Naive thymus-derived CD4-positive, alpha-beta T cell (primary cell): Measurements from ENCODE around the gene FAM216B. TPM values are rescaled to one million over a fixed set of nuclear protein-coding genes. Genes with fewer than 3 reads are reported as not detected.
"Not testable (repeated sequence)": the region's sequence is repeated elsewhere in the genome, so short reads cannot be mapped to it uniquely, and the experiment has no call there.

ENCODE experiments used
- ATAC-seq: fragments of 150-1000 bp; cut with Tn5 transposase; 2 replicates; pipeline ENCODE4 v1.10.0; 2021; ENCODE audit warnings: mild to moderate bottlenecking, moderate library complexity
- CTCF ChIA-PET: fragments of 350-600 bp; sonication (Branson Sonifier 250); formaldehyde crosslinking; loops from one replicate; lab custom pipeline; 2021; ENCODE audit warnings: antibody characterized with exemption; lab: Charles Lee
- POLR2A ChIA-PET: fragments of 350-600 bp; sonication (Branson Sonifier 250); formaldehyde crosslinking; loops from one replicate; lab custom pipeline; 2021; ENCODE audit warnings: antibody characterized with exemption, inconsistent platforms; lab: Charles Lee
- DNase-seq, 9 donors: peaks; one replicate each; pipeline versions ENCODE4 v3.0.0 to v3.0.0-alpha.2; 2020 to 2022; ENCODE audit warnings: mixed read lengths in 1 of 9
- H3K27ac ChIP-seq: one replicate; pipeline ENCODE4 v1.7.0; 2013; ENCODE audit warnings: mild to moderate bottlenecking, low read depth, low read length, moderate library complexity
- H3K27me3 ChIP-seq, 2 donors: one replicate each; pipeline ENCODE4 v1.7.0; 2013; ENCODE audit warnings: low read length in 2 of 2, mild to moderate bottlenecking in 2 of 2, moderate library complexity in 2 of 2; ENCODE audit not compliant: control insufficient read depth in 2 of 2, insufficient read depth in 2 of 2
- H3K36me3 ChIP-seq, 3 experiments: 1 replicate in 2 of 3; 2 replicates in 1 of 3; pipeline ENCODE4 v1.7.0; 2013; ENCODE audit warnings: low read length in 3 of 3, mild to moderate bottlenecking in 3 of 3, moderate library complexity in 1 of 3; ENCODE audit not compliant: insufficient read depth in 3 of 3, control insufficient read depth in 2 of 3
- H3K4me1 ChIP-seq, 2 donors: one replicate each; pipeline ENCODE4 v1.7.0; 2013; ENCODE audit warnings: low read length in 2 of 2, mild to moderate bottlenecking in 2 of 2, moderate library complexity in 1 of 2; ENCODE audit not compliant: control insufficient read depth in 2 of 2, insufficient read depth in 2 of 2
- H3K4me3 ChIP-seq: 2 replicates; pipeline ENCODE4 v1.7.0; 2013; ENCODE audit warnings: mild to moderate bottlenecking, low read length
- H3K9me3 ChIP-seq, 3 experiments: 1 replicate in 2 of 3; 2 replicates in 1 of 3; pipeline ENCODE4 v1.7.0; 2013; ENCODE audit warnings: low read length in 3 of 3; ENCODE audit not compliant: control insufficient read depth in 2 of 3
- H3K27ac Mint-ChIP-seq, 9 donors: one replicate each; pipeline ENCODE4 v1.8.0; 2020 to 2022; ENCODE audit warnings: mixed read lengths in 9 of 9, mild to moderate bottlenecking in 8 of 9, moderate library complexity in 5 of 9, inconsistent platforms in 2 of 9
- H3K27me3 Mint-ChIP-seq, 5 donors: one replicate each; pipeline ENCODE4 v1.8.0; 2021 to 2022; ENCODE audit warnings: mixed read lengths in 5 of 5, mild to moderate bottlenecking in 1 of 5
- H3K36me3 Mint-ChIP-seq, 5 donors: one replicate each; pipeline ENCODE4 v1.8.0; 2020 to 2022; ENCODE audit warnings: mixed read lengths in 5 of 5, mild to moderate bottlenecking in 3 of 5, inconsistent platforms in 1 of 5
- H3K4me1 Mint-ChIP-seq, 7 donors: one replicate each; pipeline ENCODE4 v1.8.0; 2020 to 2022; ENCODE audit warnings: mixed read lengths in 7 of 7, mild to moderate bottlenecking in 3 of 7, inconsistent platforms in 1 of 7
- H3K4me3 Mint-ChIP-seq, 10 donors: one replicate each; pipeline ENCODE4 v1.8.0; 2020 to 2022; ENCODE audit warnings: mild to moderate bottlenecking in 10 of 10, mixed read lengths in 10 of 10, moderate library complexity in 6 of 10, inconsistent platforms in 2 of 10
- H3K9me3 Mint-ChIP-seq, 11 donors: one replicate each; pipeline ENCODE4 v1.8.0; 2020 to 2022; ENCODE audit warnings: mixed read lengths in 11 of 11, mild to moderate bottlenecking in 4 of 11, inconsistent platforms in 1 of 11, moderate library complexity in 1 of 11
- intact Hi-C, 2 donors: fragments of 100-400 bp; cut with micrococcal nuclease; formaldehyde crosslinking; loops; one replicate each; pipeline ENCODE4 v1.15.1; 2023
- polyA plus RNA-seq, 2 donors: library from polyadenylated mRNA; unstranded; fragments of 300-500 nt; fragmentation: Illumina TruSeq; gene quantifications; one replicate each; pipeline ENCODE4 v1.2.3, GENCODE V29; 2021
- total RNA-seq, 6 experiments: library from RNA in 5 of 6; stranded (reverse) in 5 of 6; gene quantifications; 1 replicate in 5 of 6; 2 replicates in 1 of 6; pipeline ENCODE4 v1.2.3 and lab custom pipeline; 2021 to 2026

Gene FAM216B
- total and polyA plus RNA-seq, 7 experiments from 2014 or later: not detected

DNA sequence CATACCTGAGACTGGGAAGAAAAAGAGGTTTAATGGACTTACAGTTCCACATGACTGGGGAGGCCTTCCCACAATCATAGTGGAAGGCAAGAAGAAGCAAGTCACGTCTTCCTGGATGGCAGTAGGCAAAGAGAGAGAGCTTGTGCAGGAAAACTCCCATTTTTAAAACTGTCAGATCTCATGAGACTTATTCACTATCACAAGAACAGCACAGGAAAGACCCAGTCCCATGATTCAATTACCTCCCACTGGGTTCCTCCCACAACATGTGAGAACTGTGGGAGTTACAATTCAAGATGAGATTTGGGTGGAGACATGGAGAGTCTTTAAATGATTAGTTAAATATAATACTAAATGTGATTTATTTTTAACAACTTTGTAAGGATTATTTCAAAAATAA, 38.3 kb downstream of the FAM216B start:
- H3K4me1 ChIP-seq, H3K27ac ChIP-seq, H3K36me3 ChIP-seq, POLR2A ChIA-PET, H3K4me3 ChIP-seq, H3K27me3 ChIP-seq, CTCF ChIA-PET, H3K4me1 Mint-ChIP-seq, H3K4me3 Mint-ChIP-seq, ATAC-seq, intact Hi-C loops, DNase-seq, H3K27ac Mint-ChIP-seq, H3K9me3 ChIP-seq, H3K36me3 Mint-ChIP-seq: not testable (repeated sequence)
- Mint-ChIP-seq H3K27me3 (peaks cover 22 to 39% (median 28%) of the 10 kb centered on the region in 5 donors), H3K9me3 (peaks cover 0 to 19% (median 6%) of the 10 kb centered on the region in 11 donors)

DNA sequence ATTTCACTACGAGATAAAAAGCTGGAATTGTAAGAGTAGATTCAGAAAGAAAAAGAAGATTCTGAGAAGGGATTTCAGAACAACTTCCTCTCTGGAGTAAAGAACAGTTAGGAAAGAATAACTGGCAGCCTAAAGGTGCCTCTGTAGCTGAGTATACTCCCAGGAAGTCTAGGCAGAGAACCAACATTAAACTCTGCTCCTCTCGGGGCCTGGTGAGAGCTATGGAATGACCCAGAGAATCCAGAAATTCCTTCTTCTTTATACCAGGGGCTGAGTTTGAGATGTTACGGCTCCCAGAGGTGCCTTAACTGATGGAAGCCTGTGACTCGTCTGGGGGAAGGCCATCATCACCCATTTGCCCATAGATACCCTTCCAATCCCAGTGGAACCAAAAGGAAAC, 39.1 kb downstream of the FAM216B start:
- no peak for ATAC-seq
- POLR2A ChIA-PET: no interaction called here
- Mint-ChIP-seq H3K4me3 (no peak overlapping the region), H3K4me1 (no peaks in the 10 kb centered on the region), H3K27ac (no peak overlapping the region), H3K9me3 (peaks cover 0 to 19% (median 6%) of the 10 kb centered on the region in 11 donors), H3K27me3 (peaks cover 15 to 42% (median 31%) of the 10 kb centered on the region in 5 donors), H3K36me3 (peaks cover 0 to 9% (median 0%) of the 10 kb centered on the region in 5 donors)
- Histone ChIP-seq H3K36me3 (no peaks in the 10 kb centered on the region), H3K4me1 (no peaks in the 10 kb centered on the region), H3K27ac (no peak overlapping the region), H3K4me3 (no peak overlapping the region), H3K9me3 (no peaks in the 10 kb centered on the region), H3K27me3 (no peaks in the 10 kb centered on the region)
- intact Hi-C loops: no loop called here
- CTCF ChIA-PET: no interaction called here
- no peak for DNase-seq

DNA sequence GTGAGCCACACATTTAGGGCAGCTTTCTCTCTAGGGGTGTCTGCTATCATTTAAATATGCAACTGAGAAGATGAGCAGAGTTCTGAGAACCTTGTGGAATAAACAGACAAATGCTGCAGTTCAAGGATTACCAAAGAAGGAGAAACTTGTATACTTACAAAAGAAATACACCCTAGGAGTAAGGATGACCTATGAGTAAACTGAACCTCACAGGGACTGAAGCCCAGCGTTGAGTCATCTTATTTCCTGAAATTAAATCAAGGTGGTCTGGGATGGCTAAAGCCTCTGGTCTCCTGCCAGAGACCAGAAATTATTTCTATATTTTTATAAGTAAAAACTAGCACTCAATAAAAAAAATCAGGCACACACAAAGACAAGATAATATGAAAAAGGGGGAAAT, 40.1 kb downstream of the FAM216B start:
- ChIA-PET POLR2A (no interaction called here), CTCF (no interaction called here)
- Histone ChIP-seq H3K4me1 (no peaks in the 10 kb centered on the region), H3K36me3 (no peaks in the 10 kb centered on the region), H3K9me3 (no peaks in the 10 kb centered on the region), H3K4me3 (no peak overlapping the region), H3K27ac (no peak overlapping the region), H3K27me3 (no peaks in the 10 kb centered on the region)
- no peak for DNase-seq
- Mint-ChIP-seq H3K4me3 (no peak overlapping the region), H3K27me3 (peaks cover 9 to 41% (median 30%) of the 10 kb centered on the region in 5 donors), H3K36me3 (peaks cover 0 to 9% (median 0%) of the 10 kb centered on the region in 5 donors), H3K9me3 (peaks cover 0 to 19% (median 6%) of the 10 kb centered on the region in 11 donors), H3K4me1 (no peaks in the 10 kb centered on the region), H3K27ac (no peak overlapping the region)
- ATAC-seq: no peak
- intact Hi-C loops: no loop called here

DNA sequence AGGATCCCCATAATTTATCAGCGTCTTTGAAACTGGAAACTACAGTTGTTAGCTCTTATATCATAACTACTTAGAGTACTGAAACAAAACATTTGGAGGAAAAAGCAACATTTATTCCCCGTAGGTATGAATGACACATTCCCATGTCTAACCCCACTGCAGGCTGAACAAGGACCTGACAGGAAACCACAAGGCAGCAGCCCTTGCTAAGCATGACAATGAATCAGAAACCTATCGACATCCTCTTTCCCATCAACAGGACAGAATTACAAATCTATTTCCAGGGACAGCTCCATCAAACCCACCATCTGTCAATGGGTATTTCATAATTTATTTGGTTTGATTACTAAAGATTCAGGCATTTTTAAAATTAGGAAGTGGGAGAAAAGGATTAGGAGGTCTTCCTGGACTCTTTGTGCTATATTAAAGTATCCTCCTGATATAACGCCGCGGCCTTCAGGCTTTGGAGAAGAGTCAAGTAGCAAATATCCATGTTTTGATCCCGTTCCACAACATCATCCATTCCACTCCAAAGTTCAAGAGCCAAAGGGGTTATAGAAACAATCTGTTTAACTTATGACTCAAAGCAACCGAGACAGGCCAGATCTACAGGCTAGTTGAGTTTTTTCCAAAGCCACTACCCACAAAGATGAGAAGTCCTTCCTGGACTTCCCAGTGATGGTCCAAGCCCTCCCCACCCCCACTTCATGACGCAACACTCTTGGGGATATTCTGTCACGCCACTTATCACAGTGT, 51.1 kb downstream of the FAM216B start:
- Histone ChIP-seq H3K36me3 (no peaks in the 10 kb centered on the region), H3K27me3 (no peaks in the 10 kb centered on the region), H3K27ac (no peak overlapping the region), H3K9me3 (no peaks in the 10 kb centered on the region), H3K4me1 (no peaks in the 10 kb centered on the region), H3K4me3 (no peak overlapping the region)
- DNase-seq: no peak
- Mint-ChIP-seq H3K4me3 (no peak overlapping the region), H3K4me1 (peaks cover 0 to 8% (median 0%) of the 10 kb centered on the region in 7 donors), H3K36me3 (no peaks in the 10 kb centered on the region), H3K9me3 (peaks cover 0 to 4% (median 0%) of the 10 kb centered on the region in 11 donors), H3K27ac (no peak overlapping the region), H3K27me3 (peaks cover 5 to 27% (median 15%) of the 10 kb centered on the region in 5 donors)
- POLR2A ChIA-PET: no interaction called here
- peak; percentile 18 for ATAC-seq
- CTCF ChIA-PET: no interaction called here
- intact Hi-C loops: no loop called here

DNA sequence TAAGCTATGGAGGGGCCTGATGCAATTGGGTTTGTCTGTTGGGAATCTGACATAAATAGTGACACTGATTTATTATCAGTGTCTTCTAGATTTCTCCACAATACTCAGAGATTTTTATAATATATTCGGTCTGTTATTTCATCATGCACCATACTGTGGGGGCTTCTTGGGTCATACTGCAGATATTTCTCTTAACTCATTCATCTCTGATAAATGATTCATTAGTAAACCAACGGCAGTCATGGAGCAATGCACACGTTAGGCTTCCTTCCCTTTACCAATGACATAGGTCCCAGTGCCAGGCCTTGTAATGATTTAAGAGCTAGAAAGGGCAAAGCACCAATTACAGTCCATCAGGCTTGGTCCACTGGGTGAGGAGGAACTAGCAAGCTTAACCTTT, 53.6 kb downstream of the FAM216B start:
- Histone ChIP-seq H3K36me3 (no peaks in the 10 kb centered on the region), H3K27me3 (no peaks in the 10 kb centered on the region), H3K4me1 (no peaks in the 10 kb centered on the region), H3K4me3 (no peak overlapping the region), H3K9me3 (no peaks in the 10 kb centered on the region), H3K27ac (no peak overlapping the region)
- peaks cover 0 to 3% (median 0%) of the 10 kb centered on the region in 11 donors for H3K9me3 Mint-ChIP-seq
- no peak overlapping the region for H3K27ac Mint-ChIP-seq
- no peak overlapping the region for H3K4me3 Mint-ChIP-seq
- H3K36me3 Mint-ChIP-seq: no peaks in the 10 kb centered on the region
- DNase-seq (no peak), ATAC-seq (no peak)
- CTCF ChIA-PET: no interaction called here
- peaks cover 0 to 8% (median 0%) of the 10 kb centered on the region in 7 donors for H3K4me1 Mint-ChIP-seq
- H3K27me3 Mint-ChIP-seq: peaks cover 0 to 23% (median 10%) of the 10 kb centered on the region in 5 donors
- POLR2A ChIA-PET: no interaction called here
- intact Hi-C loops: no loop called here

DNA sequence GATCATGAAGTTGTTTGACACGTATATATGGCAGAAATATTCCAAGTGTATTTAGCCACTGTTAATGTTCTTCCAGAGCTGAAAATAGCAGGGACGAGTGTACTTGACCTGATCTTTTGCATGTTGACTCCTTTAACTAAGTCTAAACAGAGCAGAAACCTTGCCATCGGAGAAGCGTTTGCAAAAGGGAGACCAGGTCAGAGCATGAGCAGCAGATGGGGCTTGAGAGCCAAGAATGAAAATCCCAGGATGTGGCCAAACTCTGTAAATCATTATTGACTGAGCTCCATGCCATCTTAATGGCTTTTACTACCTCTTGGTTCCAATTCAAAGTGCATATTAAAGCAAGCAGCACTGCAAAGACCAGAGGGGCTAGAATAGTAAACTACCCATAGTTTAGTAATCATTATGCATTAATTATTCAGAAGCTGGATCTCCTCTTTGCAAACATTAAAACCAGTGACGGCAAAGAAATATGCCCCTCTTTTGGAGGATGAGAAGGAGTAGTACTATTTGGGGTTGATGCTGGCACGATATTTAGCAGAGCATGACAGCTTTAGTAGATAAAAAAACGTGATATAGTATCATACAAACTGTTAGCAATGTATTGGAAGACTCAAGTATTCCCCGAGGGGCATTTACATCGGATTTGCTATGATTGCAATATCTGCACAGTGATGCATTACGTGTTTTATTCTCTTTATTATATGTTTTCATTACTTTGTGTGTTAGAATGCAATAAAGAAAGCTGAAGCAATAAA, 55.7 kb downstream of the FAM216B start:
- Histone ChIP-seq H3K27ac (no peak overlapping the region), H3K9me3 (no peaks in the 10 kb centered on the region), H3K27me3 (no peaks in the 10 kb centered on the region), H3K4me3 (no peak overlapping the region), H3K36me3 (no peaks in the 10 kb centered on the region), H3K4me1 (no peaks in the 10 kb centered on the region)
- Mint-ChIP-seq H3K27ac (no peak overlapping the region), H3K36me3 (no peaks in the 10 kb centered on the region), H3K9me3 (peaks cover 0 to 3% (median 0%) of the 10 kb centered on the region in 11 donors), H3K4me3 (no peak overlapping the region), H3K27me3 (peaks cover 0 to 24% (median 9%) of the 10 kb centered on the region in 5 donors), H3K4me1 (peaks cover 0 to 6% (median 0%) of the 10 kb centered on the region in 7 donors)
- DNase-seq: no peak
- intact Hi-C loops: no loop called here
- ATAC-seq: no peak
- POLR2A ChIA-PET: no interaction called here
- CTCF ChIA-PET: no interaction called here
